ENCODE results near the gene MYO5A.

DNA sequence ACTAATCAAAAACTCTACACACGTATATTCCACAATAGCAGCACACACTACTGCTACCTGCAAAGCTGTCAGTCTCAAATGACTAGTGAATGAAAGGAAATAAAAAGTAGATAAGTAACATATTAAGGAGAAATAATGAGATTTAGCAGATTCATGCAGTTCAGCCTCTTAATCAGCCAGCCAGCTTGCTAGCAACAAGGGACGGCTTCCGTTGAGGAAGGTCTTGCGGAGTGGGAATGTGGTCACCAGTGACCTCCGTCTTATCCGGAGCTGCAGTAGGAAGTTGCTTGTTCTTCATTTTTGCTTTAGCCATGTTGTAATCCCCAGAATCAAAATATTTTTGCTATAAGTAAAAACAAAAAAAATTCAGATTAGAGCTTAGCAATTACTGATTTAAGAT lies 23.1 kb upstream of the MYO5A start:
- TF ChIP-seq RARB (CRISPR knock-in tag; IDR thresholded peaks at IDR 0.05) (no peak), KDM1A (IDR thresholded peaks at IDR 0.05; ENCODE audit: low read depth) (no peak), FOXS1 (CRISPR knock-in tag; IDR thresholded peaks at IDR 0.05) (no peak), EP300 (IDR thresholded peaks at IDR 0.05) (no peak), POLR2A (IDR thresholded peaks at IDR 0.05; ENCODE audit: low read length) (no peak), RFX5 (IDR thresholded peaks at IDR 0.05) (no peak), HOXB13 (CRISPR knock-in tag; IDR thresholded peaks at IDR 0.05; ENCODE audit: low read depth) (no peak)
- TF ChIP-seq, protein P1, sequence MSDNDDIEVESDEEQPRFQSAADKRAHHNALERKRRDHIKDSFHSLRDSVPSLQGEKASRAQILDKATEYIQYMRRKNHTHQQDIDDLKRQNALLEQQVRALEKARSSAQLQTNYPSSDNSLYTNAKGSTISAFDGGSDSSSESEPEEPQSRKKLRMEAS (IDR thresholded peaks at IDR 0.05), result no peak
- TF ChIP-seq, protein P2, sequence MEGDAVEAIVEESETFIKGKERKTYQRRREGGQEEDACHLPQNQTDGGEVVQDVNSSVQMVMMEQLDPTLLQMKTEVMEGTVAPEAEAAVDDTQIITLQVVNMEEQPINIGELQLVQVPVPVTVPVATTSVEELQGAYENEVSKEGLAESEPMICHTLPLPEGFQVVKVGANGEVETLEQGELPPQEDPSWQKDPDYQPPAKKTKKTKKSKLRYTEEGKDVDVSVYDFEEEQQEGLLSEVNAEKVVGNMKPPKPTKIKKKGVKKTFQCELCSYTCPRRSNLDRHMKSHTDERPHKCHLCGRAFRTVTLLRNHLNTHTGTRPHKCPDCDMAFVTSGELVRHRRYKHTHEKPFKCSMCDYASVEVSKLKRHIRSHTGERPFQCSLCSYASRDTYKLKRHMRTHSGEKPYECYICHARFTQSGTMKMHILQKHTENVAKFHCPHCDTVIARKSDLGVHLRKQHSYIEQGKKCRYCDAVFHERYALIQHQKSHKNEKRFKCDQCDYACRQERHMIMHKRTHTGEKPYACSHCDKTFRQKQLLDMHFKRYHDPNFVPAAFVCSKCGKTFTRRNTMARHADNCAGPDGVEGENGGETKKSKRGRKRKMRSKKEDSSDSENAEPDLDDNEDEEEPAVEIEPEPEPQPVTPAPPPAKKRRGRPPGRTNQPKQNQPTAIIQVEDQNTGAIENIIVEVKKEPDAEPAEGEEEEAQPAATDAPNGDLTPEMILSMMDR (IDR thresholded peaks at IDR 0.05), result no peak
